Osteoblast (primary cell): ENCODE measurements around the gene OBSL1. TPM values are rescaled to one million over a fixed set of nuclear protein-coding genes. Genes with fewer than 3 reads are reported as not detected.

Experiments used
- DNase-seq: peaks from one replicate; pipeline ENCODE4 v3.0.0; 2011; ENCODE audit warnings: low spot score, mixed read lengths; ENCODE audit not compliant: insufficient read length; ENCODE audit errors: missing footprints
- H2AFZ ChIP-seq: 2 replicates; pipeline ENCODE4 v1.6.0; 2011; ENCODE audit warnings: mild to moderate bottlenecking, low read length
- H3K27ac ChIP-seq: 2 replicates; pipeline ENCODE4 v1.5.1; 2011; ENCODE audit warnings: mild to moderate bottlenecking, low read depth, low read length, moderate library complexity
- H3K27me3 ChIP-seq: 2 replicates; pipeline ENCODE4 v1.6.0; 2012; ENCODE audit warnings: mild to moderate bottlenecking, control low read depth, inconsistent platforms, low read length, moderate library complexity; ENCODE audit not compliant: insufficient read depth
- H3K36me3 ChIP-seq: 2 replicates; pipeline ENCODE4 v1.5.1; 2011; ENCODE audit warnings: mild to moderate bottlenecking, low read length, control low read depth, moderate library complexity; ENCODE audit not compliant: insufficient read depth
- H3K4me1 ChIP-seq: 2 replicates; pipeline ENCODE4 v1.5.1; 2011; ENCODE audit warnings: mild to moderate bottlenecking, low read length, control low read depth, moderate library complexity; ENCODE audit not compliant: insufficient read depth
- H3K4me2 ChIP-seq: 2 replicates; pipeline ENCODE4 v1.6.0; 2011; ENCODE audit warnings: mild to moderate bottlenecking, low read length; ENCODE audit not compliant: insufficient read depth
- H3K4me3 ChIP-seq: fragments of 200-600 bp; sonication (generic); 3 replicates; pipeline ENCODE4 v1.5.1; 2012; ENCODE audit warnings: mild to moderate bottlenecking, low read length, inconsistent platforms; ENCODE audit not compliant: insufficient read depth
- H3K79me2 ChIP-seq: 2 replicates; pipeline ENCODE4 v1.6.0; 2012; ENCODE audit warnings: mild to moderate bottlenecking, low read length, control low read depth, inconsistent platforms; ENCODE audit not compliant: insufficient read depth
- H3K9me3 ChIP-seq: 2 replicates; pipeline ENCODE4 v1.5.1; 2011; ENCODE audit warnings: low read depth, low read length, control low read depth
- H4K20me1 ChIP-seq: 2 replicates; pipeline ENCODE4 v1.6.0; 2012; ENCODE audit warnings: mild to moderate bottlenecking, low read length, control low read depth; ENCODE audit not compliant: insufficient read depth
- total RNA-seq: library from RNA; depleted of rRNA; stranded (reverse); fragments of >200 nt; gene quantifications from 2 replicates; pipeline ENCODE4 v1.2.3, GENCODE V29; 2012
- TF ChIP-seq, protein P1 (sequence below): IDR thresholded peaks from 2 replicates; pipeline ENCODE4 v1.5.1; 2011; ENCODE audit warnings: mild to moderate bottlenecking, low read depth, low read length, moderate library complexity; ENCODE audit errors: extremely low read depth

Gene OBSL1
- total RNA-seq, 1 donor, result 65.9 TPM

DNA sequence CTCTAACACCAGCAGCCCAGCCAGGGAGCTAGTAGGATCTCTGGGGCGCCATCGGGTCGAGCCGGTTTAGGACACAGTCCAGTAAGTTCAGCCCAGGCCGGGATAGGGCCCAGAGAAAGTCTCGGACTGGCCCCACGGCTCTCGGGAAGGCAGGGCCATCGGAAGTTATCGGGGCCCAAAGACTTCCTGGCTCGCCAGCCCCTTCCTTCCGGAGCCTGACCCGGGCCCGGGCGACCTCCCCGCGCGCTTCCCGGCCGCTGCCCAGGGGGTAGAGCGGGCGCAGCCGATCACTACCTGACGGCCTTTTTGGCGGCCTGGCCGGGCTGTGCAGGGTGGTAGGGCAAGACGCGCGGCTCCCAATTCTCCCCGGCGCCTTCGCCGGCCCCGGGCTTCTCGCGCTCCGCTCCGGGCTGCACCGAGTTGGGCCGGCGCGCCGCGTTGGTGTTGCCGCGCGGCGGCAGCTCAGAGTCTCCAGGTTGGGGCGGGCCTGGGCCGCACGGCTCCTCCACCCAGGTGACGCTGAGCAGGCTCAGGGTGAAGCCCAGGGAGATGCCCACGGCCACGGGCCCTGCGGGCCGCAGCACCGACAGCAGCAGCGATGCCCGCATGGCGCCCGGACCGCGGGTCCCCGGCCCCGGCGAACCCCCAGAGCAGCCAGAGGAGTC is 28.3 kb downstream of the OBSL1 start:
- H3K4me1 ChIP-seq, result peaks cover 14% of the 10 kb centered on the region
- no peaks in the 10 kb centered on the region for H3K9me3 ChIP-seq
- H3K79me2 ChIP-seq, result peaks cover 23% of the 10 kb centered on the region
- peak overlapping the region; percentile 98 for H3K4me2 ChIP-seq
- peaks cover 41% of the 10 kb centered on the region for H4K20me1 ChIP-seq
- TF ChIP-seq, protein P1, sequence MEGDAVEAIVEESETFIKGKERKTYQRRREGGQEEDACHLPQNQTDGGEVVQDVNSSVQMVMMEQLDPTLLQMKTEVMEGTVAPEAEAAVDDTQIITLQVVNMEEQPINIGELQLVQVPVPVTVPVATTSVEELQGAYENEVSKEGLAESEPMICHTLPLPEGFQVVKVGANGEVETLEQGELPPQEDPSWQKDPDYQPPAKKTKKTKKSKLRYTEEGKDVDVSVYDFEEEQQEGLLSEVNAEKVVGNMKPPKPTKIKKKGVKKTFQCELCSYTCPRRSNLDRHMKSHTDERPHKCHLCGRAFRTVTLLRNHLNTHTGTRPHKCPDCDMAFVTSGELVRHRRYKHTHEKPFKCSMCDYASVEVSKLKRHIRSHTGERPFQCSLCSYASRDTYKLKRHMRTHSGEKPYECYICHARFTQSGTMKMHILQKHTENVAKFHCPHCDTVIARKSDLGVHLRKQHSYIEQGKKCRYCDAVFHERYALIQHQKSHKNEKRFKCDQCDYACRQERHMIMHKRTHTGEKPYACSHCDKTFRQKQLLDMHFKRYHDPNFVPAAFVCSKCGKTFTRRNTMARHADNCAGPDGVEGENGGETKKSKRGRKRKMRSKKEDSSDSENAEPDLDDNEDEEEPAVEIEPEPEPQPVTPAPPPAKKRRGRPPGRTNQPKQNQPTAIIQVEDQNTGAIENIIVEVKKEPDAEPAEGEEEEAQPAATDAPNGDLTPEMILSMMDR, result no peak
- H2AFZ ChIP-seq, result peak overlapping the region; percentile 70
- H3K4me3 ChIP-seq, result peak overlapping the region; percentile 87
- H3K27me3 ChIP-seq, result no peaks in the 10 kb centered on the region
- peak; percentile 96 for DNase-seq
- peak overlapping the region; percentile 62 for H3K27ac ChIP-seq
- H3K36me3 ChIP-seq, result peaks cover 25% of the 10 kb centered on the region

DNA sequence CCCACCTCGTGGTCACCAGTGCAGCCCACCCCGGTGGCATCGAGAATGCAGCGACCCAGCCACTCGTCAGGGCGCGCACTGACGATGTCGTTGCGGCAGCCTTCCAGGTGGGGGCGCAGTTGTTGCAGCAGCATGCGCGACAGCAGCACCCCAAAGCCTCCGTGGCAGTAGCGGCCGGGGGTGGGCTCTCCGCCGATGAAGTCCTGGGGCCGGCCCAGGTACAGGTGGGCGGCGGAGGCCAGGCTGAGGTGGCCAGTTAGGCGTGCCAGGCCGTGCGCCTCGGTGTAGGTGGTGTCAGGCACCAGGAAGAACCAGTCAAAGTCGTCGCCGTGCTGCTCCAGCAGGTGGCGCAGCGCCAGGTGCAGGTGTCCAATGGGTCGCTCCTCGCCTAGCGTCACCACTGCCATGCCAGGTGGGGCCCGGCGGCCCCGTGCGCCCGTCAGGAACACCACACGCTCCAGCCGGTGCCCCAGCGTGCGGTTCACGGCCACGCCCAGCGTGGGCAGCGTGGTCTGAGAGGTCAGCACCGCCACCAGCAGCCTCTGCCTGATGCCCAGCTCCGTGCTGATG is 29.6 kb downstream of the OBSL1 start:
- no peak overlapping the region for H2AFZ ChIP-seq
- H3K36me3 ChIP-seq, result peaks cover 25% of the 10 kb centered on the region
- peak overlapping the region; percentile 87 for H3K4me3 ChIP-seq
- H4K20me1 ChIP-seq, result peaks cover 41% of the 10 kb centered on the region
- no peak overlapping the region for H3K27ac ChIP-seq
- H3K27me3 ChIP-seq, result no peaks in the 10 kb centered on the region
- peaks cover 23% of the 10 kb centered on the region for H3K79me2 ChIP-seq
- peak overlapping the region; percentile 98 for H3K4me2 ChIP-seq
- H3K9me3 ChIP-seq, result no peaks in the 10 kb centered on the region
- DNase-seq, result peak; percentile 96
- H3K4me1 ChIP-seq, result peaks cover 14% of the 10 kb centered on the region
- TF ChIP-seq, protein P1, result peak; percentile 73

DNA sequence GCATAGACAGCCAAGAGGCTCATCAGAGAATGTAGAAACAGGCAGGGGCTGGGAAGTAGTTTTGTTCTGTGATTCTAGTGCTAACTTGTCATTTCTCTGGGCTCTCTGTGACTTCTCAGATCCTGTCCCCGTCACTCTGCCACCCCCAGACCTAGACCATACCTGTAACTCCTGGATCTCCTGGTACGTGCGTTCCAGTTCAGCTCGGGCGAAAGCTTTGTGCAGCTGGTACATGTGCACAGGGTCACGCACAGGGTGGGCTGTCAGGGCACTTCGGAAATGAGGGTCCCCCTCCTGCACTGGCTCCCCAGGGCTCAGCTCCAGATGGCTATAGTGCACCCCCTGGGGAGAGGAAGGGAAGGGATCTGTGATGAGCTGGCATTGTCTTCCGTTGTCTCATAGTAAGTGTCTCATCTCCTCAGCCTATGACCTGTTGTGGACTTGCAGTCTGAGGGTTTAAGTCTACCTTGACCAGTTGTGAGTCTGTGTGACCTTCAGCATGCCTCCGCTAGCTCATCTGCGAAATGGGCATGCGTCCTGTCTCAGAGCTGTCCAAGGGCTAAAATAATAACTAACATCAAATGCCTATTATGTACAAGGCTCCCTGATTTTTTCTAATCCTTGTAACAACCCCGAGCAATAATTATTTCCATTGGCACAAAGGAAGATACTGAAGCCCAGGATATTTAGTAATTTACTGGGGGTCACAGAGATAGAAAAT is 30.4 kb downstream of the OBSL1 start:
- H3K79me2 ChIP-seq, result peaks cover 23% of the 10 kb centered on the region
- H3K9me3 ChIP-seq, result no peaks in the 10 kb centered on the region
- TF ChIP-seq, protein P1, result no peak
- DNase-seq, result no peak
- no peak overlapping the region for H3K4me3 ChIP-seq
- H2AFZ ChIP-seq, result no peak overlapping the region
- peaks cover 41% of the 10 kb centered on the region for H4K20me1 ChIP-seq
- no peak overlapping the region for H3K4me2 ChIP-seq
- no peak overlapping the region for H3K27ac ChIP-seq
- no peaks in the 10 kb centered on the region for H3K27me3 ChIP-seq
- peaks cover 14% of the 10 kb centered on the region for H3K4me1 ChIP-seq
- H3K36me3 ChIP-seq, result peaks cover 25% of the 10 kb centered on the region
